K562 (cell line): ENCODE results near the gene UCP3. TPM values are rescaled to one million over a fixed set of nuclear protein-coding genes. Genes with fewer than 3 reads are reported as not detected.

Source experiments
- ATAC-seq: fragments of 200-7000 bp; cut with Tn5 transposase; 3 replicates; pipeline ENCODE4 v1.9.1; 2020; ENCODE audit warnings: moderate library complexity
- BruUV-seq: library from RNA; stranded (reverse); fragments of 400-500 nt; replicated peaks from 2 replicates; lab custom pipeline; 2021; lab: Mats Ljungman, UMichigan
- CTCF ChIA-PET: fragments of 300-600 bp; formaldehyde crosslinking; extraction: SDS; loops from one replicate; lab custom pipeline; 2021; ENCODE audit warnings: low intra/inter-chr PET ratio; lab: Yijun Ruan, JAX
- POLR2A ChIA-PET: fragments of 300-600, 350-650 bp; sonication (Branson Sonifier 250); formaldehyde crosslinking; extraction: SDS; loops from one replicate; lab custom pipeline; 2021; ENCODE audit warnings: antibody characterized with exemption, inconsistent platforms; lab: Yijun Ruan, JAX
- DNase-seq, 4 experiments: peaks; one replicate each; pipeline versions ENCODE4 v3.0.0 to v3.0.0-alpha.2; 2011 to 2018; ENCODE audit warnings: low spot score in 3 of 4, mixed read lengths in 3 of 4; ENCODE audit errors: extremely low read depth in 1 of 4
- FAIRE-seq: peaks from 2 replicates; lab custom pipeline; 2011; peaks lifted over from hg19 to GRCh38; lab: Jason Lieb, UNC
- H2AFZ ChIP-seq: 2 replicates; pipeline ENCODE4 v1.6.0; 2011; ENCODE audit warnings: low read depth, low read length, control low read depth, inconsistent platforms
- H3K27ac ChIP-seq: fragments of 200-600 bp; 3 replicates; pipeline ENCODE4 v1.8.0; 2011; ENCODE audit warnings: low read depth, mild to moderate bottlenecking, control low read depth, inconsistent platforms, low read length, moderate library complexity, mixed read lengths; ENCODE audit errors: extremely low read depth
- H3K27me3 ChIP-seq, 2 experiments: fragments of 300-600 bp in 1 of 2; 2 replicates in 1 of 2; 3 replicates in 1 of 2; pipeline versions ENCODE4 v1.6.0 to v1.8.0; 2011; ENCODE audit warnings: inconsistent platforms in 2 of 2, low read length in 2 of 2, mild to moderate bottlenecking in 1 of 2, mixed read lengths in 1 of 2, moderate library complexity in 1 of 2; ENCODE audit not compliant: control insufficient read depth in 2 of 2, insufficient read depth in 2 of 2
- H3K36me3 ChIP-seq: fragments of 300-600 bp; 3 replicates; pipeline ENCODE4 v1.8.0; 2011; ENCODE audit warnings: mild to moderate bottlenecking, low read length, inconsistent platforms; ENCODE audit not compliant: control insufficient read depth, insufficient read depth
- H3K4me1 ChIP-seq, 2 experiments: fragments of 200-600 bp in 1 of 2; replicated peaks in 1 of 2; 2 replicates in 1 of 2; 3 replicates in 1 of 2; pipeline versions ENCODE4 v1.5.1 to v1.8.0; 2011; ENCODE audit warnings: inconsistent platforms in 2 of 2, low read length in 2 of 2, mild to moderate bottlenecking in 1 of 2, mixed read lengths in 1 of 2, moderate library complexity in 1 of 2; ENCODE audit not compliant: control insufficient read depth in 2 of 2, insufficient read depth in 2 of 2
- H3K4me2 ChIP-seq: 2 replicates; pipeline ENCODE4 v1.6.1; 2011; ENCODE audit warnings: low read length, control low read depth, inconsistent platforms, mixed read lengths; ENCODE audit not compliant: insufficient read depth
- H3K4me3 ChIP-seq: fragments of 200-600 bp; sonication (generic), shearing (Covaris generic); 2 replicates; pipeline ENCODE4 v1.5.1; 2016; ENCODE audit warnings: control low read depth, inconsistent platforms
- H3K79me2 ChIP-seq: fragments of 200-600 bp; 3 replicates; pipeline ENCODE4 v1.8.0; 2011; ENCODE audit warnings: low read length, inconsistent platforms; ENCODE audit not compliant: control insufficient read depth, insufficient read depth
- H3K9ac ChIP-seq, 2 experiments: 2 replicates each; pipeline versions ENCODE4 v1.6.0 to v1.6.1; 2011; ENCODE audit warnings: low read depth in 2 of 2, low read length in 2 of 2, control low read depth in 1 of 2, inconsistent platforms in 1 of 2, mild to moderate bottlenecking in 1 of 2, mixed read lengths in 1 of 2; ENCODE audit not compliant: insufficient read depth in 1 of 2
- H3K9me1 ChIP-seq: one replicate; pipeline ENCODE4 v1.6.0; 2011; ENCODE audit warnings: inconsistent platforms, mild to moderate bottlenecking, low read length, moderate library complexity; ENCODE audit not compliant: control insufficient read depth, insufficient read depth
- H3K9me3 ChIP-seq: replicated peaks from 2 replicates; pipeline ENCODE4 v1.5.1; 2011; ENCODE audit warnings: low read depth, low read length, inconsistent platforms; ENCODE audit not compliant: control insufficient read depth, insufficient read depth
- H4K20me1 ChIP-seq: replicated peaks from 2 replicates; pipeline ENCODE4 v1.6.1; 2011; ENCODE audit warnings: low read length, inconsistent platforms, mixed read lengths; ENCODE audit not compliant: control insufficient read depth, insufficient read depth
- ATF4 ChIP-seq: fragments of 450-650 bp; formaldehyde crosslinking; IDR thresholded peaks from 2 replicates; pipeline ENCODE4 v1.4.0; 2022; ENCODE audit warnings: mild to moderate bottlenecking, moderate library complexity
- CREBBP ChIP-seq: IDR thresholded peaks from one replicate; pipeline ENCODE4 v1.6.1; 2012; ENCODE audit warnings: low read depth, mild to moderate bottlenecking, control low read depth, inconsistent platforms, low read length
- EP400 ChIP-seq: fragments of 450-650 bp; IDR thresholded peaks from 2 replicates; pipeline ENCODE4 v1.6.1; 2017; ENCODE audit warnings: antibody characterized with exemption, mild to moderate bottlenecking, moderate library complexity
- GATA2 ChIP-seq: sonication (generic); formaldehyde crosslinking; IDR thresholded peaks from 2 replicates; pipeline ENCODE4 v1.4.0; 2020; ENCODE audit warnings: mild to moderate bottlenecking, missing genetic modification reagents
- GTF2B ChIP-seq: IDR thresholded peaks from 2 replicates; pipeline ENCODE4 v1.6.1; 2011; ENCODE audit not compliant: insufficient read length; ENCODE audit errors: extremely low read depth
- HOXB6 ChIP-seq: fragments of 250-450 bp; sonication (Bioruptor Pico); IDR thresholded peaks from 2 replicates; pipeline ENCODE4 v1.5.1; 2022; ENCODE audit warnings: mild to moderate bottlenecking, borderline replicate concordance
- PCBP1 ChIP-seq: fragments of 200-400 bp; formaldehyde crosslinking; IDR thresholded peaks from 2 replicates; pipeline ENCODE4 v1.6.1; 2018; ENCODE audit warnings: mild to moderate bottlenecking, low read depth, low read length; ENCODE audit not compliant: poor library complexity, severe bottlenecking
- ZNF165 ChIP-seq: fragments of 250-450 bp; sonication (Bioruptor Pico); IDR thresholded peaks from 2 replicates; pipeline ENCODE4 v1.4.0; 2020; ENCODE audit warnings: borderline replicate concordance
- ZNF318 ChIP-seq, 2 experiments: fragments of 450-650 bp; IDR thresholded peaks; 2 replicates each; pipeline ENCODE4 v1.6.1; 2016; ENCODE audit warnings: mild to moderate bottlenecking in 2 of 2, borderline replicate concordance in 1 of 2, low read depth in 1 of 2, moderate library complexity in 1 of 2
- ZNF445 ChIP-seq: fragments of 250-450 bp; sonication (Bioruptor Pico); IDR thresholded peaks from 2 replicates; pipeline ENCODE4 v1.4.0; 2020; ENCODE audit warnings: low read depth, mild to moderate bottlenecking, moderate library complexity
- ZNF707 ChIP-seq: fragments of 250-450 bp; sonication (Bioruptor Pico); conservative IDR thresholded peaks from 2 replicates; pipeline ENCODE4 v1.8.0; 2022; ENCODE audit warnings: inconsistent platforms, mild to moderate bottlenecking, moderate library complexity
- WGBS: fragments of 100-300 bp; shearing (Covaris generic); methylation state at CpG from one replicate; pipeline ENCODE4 v1.1.6; 2016; ENCODE audit warnings: low coverage, mixed read lengths; ENCODE audit not compliant: insufficient coverage; ENCODE audit errors: missing lambda C conversion rate; 5-methylcytosine and 5-hydroxymethylcytosine counted together
- in situ Hi-C: fragments of 300-500 bp; cut with MboI; formaldehyde crosslinking; loops from 4 replicates; pipeline ENCODE4 v1.15.0; 2018; ENCODE audit warnings: inconsistent platforms, mixed read lengths
- intact Hi-C: fragments of 100-400 bp; cut with micrococcal nuclease; formaldehyde crosslinking; loops from 2 replicates; pipeline ENCODE4 v1.14.2; 2022
- polyA plus RNA-seq, 8 experiments: library from polyadenylated mRNA; depleted of rRNA in 4 of 8; stranded (reverse) in 5 of 8; unstranded in 3 of 8; fragments of >200 nt; fragmentation: Nextera tagmentation in 2 of 8; fragmentation: Illumina TruSeq in 1 of 8; extraction: Ambion mirVana in 2 of 8; extraction: Trizol in 1 of 8; gene quantifications; 2 replicates each; pipeline versions ENCODE4 v1.2.1 to v1.2.3, GENCODE V29; 2011 to 2014; ENCODE audit warnings: inconsistent platforms in 1 of 8, missing spikeins in 1 of 8
- total RNA-seq, 7 experiments: library from RNA; depleted of rRNA in 6 of 7; stranded (reverse); fragments of >200 nt in 6 of 7; fragmentation: Illumina TruSeq in 2 of 7; extraction: Trizol in 2 of 7; gene quantifications; 2 replicates each; pipeline versions ENCODE4 v1.2.1 to v1.2.3, GENCODE V29; 2011 to 2021; ENCODE audit warnings: low replicate concordance in 1 of 7

The UCP3 gene
- total and polyA plus RNA-seq, 9 of the 15 experiments (the other 6 are each of a cell fraction or from before 2014, with no cell fraction given) = 0.05 to 0.65 (median 0.25) TPM; not detected in 2

GRCh38 chr11:73991471-73992006 lies 17.3 kb downstream of the UCP3 start (continued):
- TF ChIP-seq ZNF445 (CRISPR knock-in tag) = no peak
- TF ChIP-seq ZNF165 (CRISPR knock-in tag) = no peak
- no peak for TF ChIP-seq EP400
- no peak for TF ChIP-seq ATF4 (CRISPR knock-in tag)
- no peak for TF ChIP-seq PCBP1

- H3K9me1 ChIP-seq = no peaks in the 10 kb centered on the region
- CTCF ChIA-PET = no interaction called here
- ATAC-seq (no peak), FAIRE-seq (no peak), DNase-seq (no peak)
- H3K4me3 ChIP-seq = no peak overlapping the region
- no peaks in the 10 kb centered on the region for H3K79me2 ChIP-seq
- H3K9me3 ChIP-seq = no peaks in the 10 kb centered on the region
- POLR2A ChIA-PET = interaction anchor here (1.5 kb wide), 1 partner anchor 18 kb away, joined by 4 read pairs; no protein-coding TSS in a partner anchor
- no peak overlapping the region for H3K4me2 ChIP-seq
- H3K4me1 ChIP-seq = peaks cover 0 to 2% of the 10 kb centered on the region in 2 experiments; a peak in 1 of 5 replicates
- no TSS peak for BruUV-seq
- in situ Hi-C loops = no loop called here
- H3K36me3 ChIP-seq = no peaks in the 10 kb centered on the region
- WGBS = 32% methylated on average over 2 of the region's 2 CpGs
- H4K20me1 ChIP-seq = no peaks in the 10 kb centered on the region
- intact Hi-C loops = no loop called here
- H3K9ac ChIP-seq = no peak overlapping the region
- peak overlapping the region; percentile 70; the same call in 1 of the 2 replicates for H2AFZ ChIP-seq
- H3K27ac ChIP-seq = no peak overlapping the region
- H3K27me3 ChIP-seq = no peaks in the 10 kb centered on the region
- TF ChIP-seq HOXB6 = no peak
- TF ChIP-seq GTF2B = no peak
- TF ChIP-seq ZNF707 = no peak
- TF ChIP-seq ZNF318 (IDR thresholded peaks at IDR 0.05; ENCODE audit: borderline replicate concordance in 1 of 2, low read depth in 1 of 2) = no peak
- TF ChIP-seq CREBBP = no peak
- no peak for TF ChIP-seq GATA2 (CRISPR knock-in tag)
These were observed 18.2 kb downstream of the UCP3 start for GRCh38 chr11:73990730-73991129.
